Mesenchymal stem cell (in vitro differentiated cells and primary cell): ENCODE data around the gene RNF43.

ENCODE experiments used
- DNase-seq: peaks from one replicate; pipeline ENCODE4 v3.0.0-alpha.2; 2013
- H2AFZ ChIP-seq: one replicate; pipeline ENCODE4 v1.6.1; 2013; ENCODE audit warnings: low read depth, mild to moderate bottlenecking, control low read depth, inconsistent platforms, low read length, moderate library complexity
- H2AK5ac ChIP-seq: 2 replicates; pipeline ENCODE4 v1.6.1; 2013; ENCODE audit warnings: low read length, moderate library complexity, mild to moderate bottlenecking, inconsistent platforms; ENCODE audit not compliant: severe bottlenecking
- H2BK120ac ChIP-seq: one replicate; pipeline ENCODE4 v1.6.1; 2013; ENCODE audit warnings: low read depth, mild to moderate bottlenecking, inconsistent platforms, low read length, moderate library complexity
- H2BK12ac ChIP-seq, 2 experiments: one replicate each; pipeline ENCODE4 v1.6.1; 2013; ENCODE audit warnings: inconsistent platforms in 2 of 2, low read length in 2 of 2, mild to moderate bottlenecking in 2 of 2, moderate library complexity in 2 of 2, control low read depth in 1 of 2
- H2BK15ac ChIP-seq: one replicate; pipeline ENCODE4 v1.6.1; 2013; ENCODE audit warnings: mild to moderate bottlenecking, low read depth, inconsistent platforms; ENCODE audit not compliant: poor library complexity, severe bottlenecking
- H2BK5ac ChIP-seq: 2 replicates; pipeline ENCODE4 v1.6.1; 2013; ENCODE audit warnings: low read depth, mild to moderate bottlenecking, low read length, control low read depth, inconsistent platforms; ENCODE audit not compliant: poor library complexity, severe bottlenecking
- H3K14ac ChIP-seq, 2 experiments: one replicate each; pipeline ENCODE4 v1.6.1; 2013; ENCODE audit warnings: inconsistent platforms in 2 of 2, low read length in 2 of 2, control low read depth in 1 of 2, mild to moderate bottlenecking in 1 of 2, moderate library complexity in 1 of 2
- H3K18ac ChIP-seq, 2 experiments: one replicate each; pipeline ENCODE4 v1.6.1; 2013; ENCODE audit warnings: inconsistent platforms in 2 of 2, low read length in 2 of 2, control low read depth in 1 of 2, low read depth in 1 of 2, mild to moderate bottlenecking in 1 of 2
- H3K23ac ChIP-seq, 2 experiments: one replicate each; pipeline ENCODE4 v1.6.1; 2013; ENCODE audit warnings: inconsistent platforms in 2 of 2, low read length in 2 of 2, mild to moderate bottlenecking in 2 of 2, moderate library complexity in 2 of 2, control low read depth in 1 of 2
- H3K27ac ChIP-seq: 2 replicates; pipeline ENCODE4 v1.5.1; 2013; ENCODE audit warnings: mild to moderate bottlenecking, moderate library complexity, low read length, control low read depth, inconsistent platforms; ENCODE audit not compliant: poor library complexity, severe bottlenecking
- H3K27me3 ChIP-seq, 2 experiments: 2 replicates each; pipeline versions ENCODE4 v1.6.1 to v1.7.0; 2013; ENCODE audit warnings: low read length in 2 of 2, mild to moderate bottlenecking in 2 of 2, moderate library complexity in 2 of 2, control low read depth in 1 of 2, inconsistent platforms in 1 of 2; ENCODE audit not compliant: control insufficient read depth in 1 of 2, insufficient read depth in 1 of 2
- H3K36me3 ChIP-seq, 2 experiments: 2 replicates each; pipeline versions ENCODE4 v1.6.1 to v1.7.0; 2013; ENCODE audit warnings: low read length in 2 of 2, control low read depth in 1 of 2, inconsistent platforms in 1 of 2, low read depth in 1 of 2, mild to moderate bottlenecking in 1 of 2; ENCODE audit not compliant: insufficient read depth in 2 of 2, control insufficient read depth in 1 of 2
- H3K4ac ChIP-seq, 2 experiments: one replicate each; pipeline ENCODE4 v1.6.1; 2013; ENCODE audit warnings: inconsistent platforms in 2 of 2, low read length in 2 of 2, mild to moderate bottlenecking in 2 of 2, moderate library complexity in 2 of 2, control low read depth in 1 of 2, low read depth in 1 of 2
- H3K4me1 ChIP-seq: 2 replicates; pipeline ENCODE4 v1.6.1; 2013; ENCODE audit warnings: low read depth, low read length, control low read depth; ENCODE audit not compliant: control insufficient read depth, insufficient read depth
- H3K4me2 ChIP-seq: 2 replicates; pipeline ENCODE4 v1.6.1; 2013; ENCODE audit warnings: low read length, mild to moderate bottlenecking, inconsistent platforms; ENCODE audit not compliant: poor library complexity, severe bottlenecking
- H3K4me3 ChIP-seq, 2 experiments: 2 replicates each; pipeline versions ENCODE4 v1.5.1 to v1.7.0; 2013; ENCODE audit warnings: low read length in 2 of 2, mild to moderate bottlenecking in 2 of 2, control low read depth in 1 of 2, low read depth in 1 of 2; ENCODE audit not compliant: insufficient read depth in 1 of 2
- H3K79me1 ChIP-seq: replicated peaks from 2 replicates; pipeline ENCODE4 v1.6.1; 2013; ENCODE audit warnings: mild to moderate bottlenecking, control low read depth, low read length, inconsistent platforms; ENCODE audit not compliant: poor library complexity, severe bottlenecking
- H3K9ac ChIP-seq: 2 replicates; pipeline ENCODE4 v1.7.0; 2013; ENCODE audit warnings: mild to moderate bottlenecking, low read length, moderate library complexity
- H3K9me3 ChIP-seq: 2 replicates; pipeline ENCODE4 v1.7.0; 2013; ENCODE audit warnings: mild to moderate bottlenecking, low read length; ENCODE audit not compliant: control insufficient read depth
- H4K8ac ChIP-seq: one replicate; pipeline ENCODE4 v1.6.1; 2013; ENCODE audit warnings: inconsistent platforms, mild to moderate bottlenecking, low read length, moderate library complexity
- H4K91ac ChIP-seq: one replicate; pipeline ENCODE4 v1.6.1; 2013; ENCODE audit warnings: mild to moderate bottlenecking, low read length, inconsistent platforms
- WGBS: methylation state at CpG from one replicate; pipeline ENCODE4 v1.1.7; 2013; ENCODE audit warnings: mixed read lengths; 5-methylcytosine and 5-hydroxymethylcytosine counted together

The RNF43 gene

DNA sequence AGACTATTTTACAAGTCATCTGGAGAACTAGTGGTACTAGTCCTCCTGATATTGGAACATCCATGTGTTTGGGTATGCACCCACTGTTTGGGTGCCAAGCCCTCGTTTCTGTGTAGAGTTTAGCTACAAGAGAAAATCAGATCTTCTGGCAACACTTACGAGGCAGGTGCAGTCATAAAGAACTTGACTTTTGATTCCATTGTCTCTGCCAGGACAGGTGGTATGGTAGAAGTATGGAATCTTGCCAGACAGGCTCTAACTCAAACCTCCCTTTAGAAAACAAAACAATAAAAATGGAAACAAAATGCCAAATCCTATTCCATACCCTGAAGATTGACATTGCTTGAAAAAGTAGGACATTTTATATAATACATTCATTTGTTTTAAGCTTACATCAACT is 16.0 kb downstream of the RNF43 start:
- H3K18ac ChIP-seq, result no peak overlapping the region
- DNase-seq, result no peak

GRCh38 chr17:58400826-58401225 is 16.5 kb downstream of the RNF43 start:
- H3K9ac ChIP-seq, result no peak overlapping the region
- H2AFZ ChIP-seq, result no peak overlapping the region
- H3K79me1 ChIP-seq, result no peaks in the 10 kb centered on the region
- no peak overlapping the region for H4K91ac ChIP-seq
- no peaks in the 10 kb centered on the region for H3K9me3 ChIP-seq
- H2BK5ac ChIP-seq, result no peak overlapping the region
- H3K4ac ChIP-seq, result no peak overlapping the region
- DNase-seq, result no peak
- H3K18ac ChIP-seq, result no peak overlapping the region
- no peak overlapping the region for H3K23ac ChIP-seq
- H4K8ac ChIP-seq, result no peak overlapping the region
- H2BK120ac ChIP-seq, result no peak overlapping the region
- peaks cover 11 to 23% of the 10 kb centered on the region in 2 experiments for H3K27me3 ChIP-seq
- no peak overlapping the region for H3K27ac ChIP-seq
- H2BK12ac ChIP-seq, result no peak overlapping the region
- H2AK5ac ChIP-seq, result no peak overlapping the region
- H2BK15ac ChIP-seq, result no peak overlapping the region
- H3K4me1 ChIP-seq, result no peaks in the 10 kb centered on the region
- no peak overlapping the region for H3K4me2 ChIP-seq
- H3K4me3 ChIP-seq, result no peak overlapping the region
- H3K14ac ChIP-seq, result no peak overlapping the region
- no peaks in the 10 kb centered on the region for H3K36me3 ChIP-seq

More for the DNA sequence above, 16.0 kb downstream of the RNF43 start:
- Histone ChIP-seq H3K9ac (no peak overlapping the region), H3K4me3 (no peak overlapping the region), H3K27me3 (peaks cover 9 to 18% of the 10 kb centered on the region in 2 experiments), H3K4me2 (no peak overlapping the region), H2BK12ac (no peak overlapping the region), H3K4ac (no peak overlapping the region), H3K4me1 (no peaks in the 10 kb centered on the region), H3K14ac (no peak overlapping the region), H3K9me3 (no peaks in the 10 kb centered on the region), H2BK15ac (no peak overlapping the region), H2AFZ (no peak overlapping the region), H2BK120ac (no peak overlapping the region), H3K23ac (no peak overlapping the region), H3K36me3 (no peaks in the 10 kb centered on the region), H2BK5ac (no peak overlapping the region), H4K8ac (no peak overlapping the region), H2AK5ac (no peak overlapping the region), H3K79me1 (no peaks in the 10 kb centered on the region), H4K91ac (no peak overlapping the region), H3K27ac (no peak overlapping the region)
- WGBS, result 53% methylated on average over 2 of the region's 2 CpGs

- Histone ChIP-seq H4K8ac (no peak overlapping the region), H3K4me1 (no peaks in the 10 kb centered on the region), H3K4ac (no peak overlapping the region), H4K91ac (no peak overlapping the region), H3K9ac (no peak overlapping the region), H2BK5ac (no peak overlapping the region), H3K23ac (no peak overlapping the region), H2BK15ac (no peak overlapping the region), H3K4me3 (no peak overlapping the region), H3K36me3 (no peaks in the 10 kb centered on the region), H2BK120ac (no peak overlapping the region), H3K14ac (no peak overlapping the region), H2AK5ac (no peak overlapping the region), H3K9me3 (no peaks in the 10 kb centered on the region), H3K4me2 (no peak overlapping the region), H3K27ac (no peak overlapping the region), H2BK12ac (no peak overlapping the region), H3K79me1 (no peaks in the 10 kb centered on the region), H3K27me3 (peaks cover 13 to 27% of the 10 kb centered on the region in 2 experiments), H3K18ac (no peak overlapping the region), H2AFZ (no peak overlapping the region)
- 96% methylated on average over 3 of the region's 3 CpGs for WGBS
- DNase-seq, result no peak
These were observed 17.4 kb downstream of the RNF43 start for GRCh38 chr17:58399974-58400373.

GRCh38 chr17:58398574-58399266 is 18.6 kb downstream of the RNF43 start:
- Histone ChIP-seq H3K4me1 (no peaks in the 10 kb centered on the region), H3K4ac (no peak overlapping the region), H3K18ac (no peak overlapping the region), H4K91ac (no peak overlapping the region), H3K27ac (no peak overlapping the region), H3K9ac (no peak overlapping the region), H2BK5ac (no peak overlapping the region), H2AFZ (no peak overlapping the region), H2BK120ac (no peak overlapping the region), H3K27me3 (peaks cover 19 to 35% of the 10 kb centered on the region in 2 experiments), H2BK12ac (no peak overlapping the region), H2BK15ac (no peak overlapping the region), H3K23ac (no peak overlapping the region), H3K36me3 (no peaks in the 10 kb centered on the region), H3K14ac (no peak overlapping the region), H3K4me2 (no peak overlapping the region), H3K4me3 (no peak overlapping the region), H3K9me3 (no peaks in the 10 kb centered on the region), H3K79me1 (no peaks in the 10 kb centered on the region), H4K8ac (no peak overlapping the region), H2AK5ac (no peak overlapping the region)
- WGBS, result no CpG with 5 or more reads among the region's 3 CpGs
- DNase-seq, result no peak
